ENCODE results near the gene SPRR4. TPM values are rescaled to one million over a fixed set of nuclear protein-coding genes. Genes with fewer than 3 reads are reported as not detected.

SPRR4 gene
- total and polyA plus RNA-seq, 10 of the 15 experiments (the other 5 are each of a cell fraction or from before 2014, with no cell fraction given) = not detected

DNA sequence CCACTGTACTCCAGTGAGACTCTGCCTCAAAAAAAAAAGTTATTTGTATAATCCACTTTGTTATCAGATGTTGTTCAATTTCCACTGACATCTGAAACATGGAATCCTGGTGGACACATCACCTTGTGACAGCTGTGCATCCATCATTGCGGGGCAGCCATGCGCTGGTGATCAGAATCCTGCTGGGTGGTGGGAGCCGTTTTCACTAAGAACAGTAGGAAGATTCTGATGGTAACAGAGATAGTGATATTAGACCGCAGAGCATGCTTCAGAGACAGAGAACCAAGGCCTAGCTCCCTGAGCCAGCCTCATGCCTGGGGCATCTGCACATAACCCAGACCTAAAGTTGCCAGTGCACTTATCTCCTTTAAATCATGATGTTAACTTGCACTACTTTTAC, 28.0 kb downstream of the SPRR4 start:
- no peak for TF ChIP-seq HDAC6 (IDR thresholded peaks at IDR 0.05; ENCODE audit: unreplicated experiment)
- TF ChIP-seq SIN3A (IDR thresholded peaks at IDR 0.05; ENCODE audit: low read depth, low read length) = no peak
- TF ChIP-seq CHD2 (IDR thresholded peaks at IDR 0.05; ENCODE audit: borderline replicate concordance, low read depth, low read length) = no peak
- no peaks in the 10 kb centered on the region for H3K79me2 ChIP-seq (ENCODE audit: control insufficient read depth, insufficient read depth, low read length)
- no peaks in the 10 kb centered on the region for H3K4me1 ChIP-seq (ENCODE audit: control insufficient read depth, insufficient read depth, low read length)
- H3K27ac ChIP-seq (ENCODE audit: control insufficient read depth, insufficient read depth) = no peak overlapping the region
- ChIA-PET RAD21 (ENCODE audit: unreplicated experiment) (no interaction called here), SMC1A (ENCODE audit: uncharacterized antibody, unreplicated experiment) (no interaction called here), CTCF (no interaction called here), POLR2A (no interaction called here)
- no peak for FAIRE-seq
- no peaks in the 10 kb centered on the region; a peak in 1 of 4 replicates for H3K27me3 ChIP-seq (replicated peaks in 1 of 2; ENCODE audit: control insufficient read depth in 2 of 2, insufficient read depth in 2 of 2, low read length in 1 of 2)
- H4K20me1 ChIP-seq (ENCODE audit: control insufficient read depth, insufficient read depth) = no peaks in the 10 kb centered on the region
- in situ Hi-C loops (cut with MboI) (no loop called here), intact Hi-C loops (cut with micrococcal nuclease; ENCODE audit: unreplicated experiment) (no loop called here)
- H2AFZ ChIP-seq (ENCODE audit: control insufficient read depth, low read depth, low read length) = no peak overlapping the region
- no peak overlapping the region for H3K9ac ChIP-seq (ENCODE audit: control insufficient read depth, insufficient read depth, low read length)
- ATAC-seq = no peak
- H3K4me2 ChIP-seq (ENCODE audit: control insufficient read depth, insufficient read depth) = no peak overlapping the region
- H3K9me3 ChIP-seq (replicated peaks; ENCODE audit: control insufficient read depth, insufficient read depth, low read length) = no peaks in the 10 kb centered on the region
- DNase-seq (ENCODE audit: low read depth, low spot score) = no peak
- H3K36me3 ChIP-seq (ENCODE audit: control insufficient read depth in 2 of 2, insufficient read depth in 2 of 2, low read length in 1 of 2) = no peaks in the 10 kb centered on the region
- 20% methylated on average over 4 of the region's 4 CpGs for WGBS (ENCODE audit: insufficient coverage, insufficient replicate concordance, low lambda C conversion rate, missing lambda C conversion rate)
- BruUV-seq (replicated peaks) = no TSS peak
- H3K4me3 ChIP-seq = no peak overlapping the region

DNA sequence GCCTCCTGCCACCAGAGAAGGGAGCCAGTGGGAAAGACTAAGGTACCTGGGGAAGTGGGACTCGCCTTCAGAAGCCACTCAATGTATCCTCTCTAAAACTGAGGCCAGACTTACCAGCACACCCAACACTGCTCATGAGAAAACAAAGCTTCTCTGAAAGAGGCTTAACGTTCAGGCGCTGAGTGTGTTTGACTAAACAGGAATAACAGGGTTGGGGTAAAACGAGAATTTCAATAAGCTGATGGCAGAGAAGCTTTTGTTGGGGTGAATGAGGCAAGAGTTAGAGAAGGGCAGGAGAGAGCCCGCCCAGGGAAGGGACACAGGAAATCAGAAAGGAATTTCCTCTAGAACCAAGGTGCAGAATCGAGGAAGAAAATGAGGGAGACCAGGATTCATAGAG, 29.4 kb downstream of the SPRR4 start:
- ATAC-seq (no peak), DNase-seq (ENCODE audit: low read depth, low spot score) (no peak), FAIRE-seq (no peak)
- intact Hi-C loops (cut with micrococcal nuclease; ENCODE audit: unreplicated experiment) (no loop called here), in situ Hi-C loops (cut with MboI) (no loop called here)
- BruUV-seq (replicated peaks) = no TSS peak
- SMC1A ChIA-PET (ENCODE audit: uncharacterized antibody, unreplicated experiment) = interaction anchor here (0.6 to 1.1 kb wide), 2 partner anchors 18 to 64 kb away, joined by 3 to 4 read pairs; no protein-coding TSS in a partner anchor
- H3K4me3 ChIP-seq = no peak overlapping the region
- no peaks in the 10 kb centered on the region for H3K79me2 ChIP-seq (ENCODE audit: control insufficient read depth, insufficient read depth, low read length)
- no peaks in the 10 kb centered on the region for H3K4me1 ChIP-seq (ENCODE audit: control insufficient read depth, insufficient read depth, low read length)
- 24% methylated on average over 6 of the region's 6 CpGs for WGBS (ENCODE audit: insufficient coverage, insufficient replicate concordance, low lambda C conversion rate, missing lambda C conversion rate)
- no peaks in the 10 kb centered on the region; a peak in 1 of 4 replicates for H3K27me3 ChIP-seq (replicated peaks in 1 of 2; ENCODE audit: control insufficient read depth in 2 of 2, insufficient read depth in 2 of 2, low read length in 1 of 2)
- no peak overlapping the region for H3K9ac ChIP-seq (ENCODE audit: control insufficient read depth, insufficient read depth, low read length)
- RAD21 ChIA-PET (ENCODE audit: unreplicated experiment) = no interaction called here
- POLR2A ChIA-PET = no interaction called here
- no peak overlapping the region for H2AFZ ChIP-seq (ENCODE audit: control insufficient read depth, low read depth, low read length)
- no peaks in the 10 kb centered on the region for H3K36me3 ChIP-seq (ENCODE audit: control insufficient read depth in 2 of 2, insufficient read depth in 2 of 2, low read length in 1 of 2)
- no peaks in the 10 kb centered on the region for H4K20me1 ChIP-seq (ENCODE audit: control insufficient read depth, insufficient read depth)
- H3K9me3 ChIP-seq (replicated peaks; ENCODE audit: control insufficient read depth, insufficient read depth, low read length) = no peaks in the 10 kb centered on the region
- H3K27ac ChIP-seq (ENCODE audit: control insufficient read depth, insufficient read depth) = no peak overlapping the region
- CTCF ChIA-PET = no interaction called here
- no peak overlapping the region for H3K4me2 ChIP-seq (ENCODE audit: control insufficient read depth, insufficient read depth)
- TF ChIP-seq, protein P1, sequence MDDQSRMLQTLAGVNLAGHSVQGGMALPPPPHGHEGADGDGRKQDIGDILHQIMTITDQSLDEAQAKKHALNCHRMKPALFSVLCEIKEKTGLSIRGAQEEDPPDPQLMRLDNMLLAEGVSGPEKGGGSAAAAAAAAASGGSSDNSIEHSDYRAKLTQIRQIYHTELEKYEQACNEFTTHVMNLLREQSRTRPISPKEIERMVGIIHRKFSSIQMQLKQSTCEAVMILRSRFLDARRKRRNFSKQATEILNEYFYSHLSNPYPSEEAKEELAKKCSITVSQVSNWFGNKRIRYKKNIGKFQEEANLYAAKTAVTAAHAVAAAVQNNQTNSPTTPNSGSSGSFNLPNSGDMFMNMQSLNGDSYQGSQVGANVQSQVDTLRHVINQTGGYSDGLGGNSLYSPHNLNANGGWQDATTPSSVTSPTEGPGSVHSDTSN (IDR thresholded peaks at IDR 0.05; ENCODE audit: insufficient replicate concordance, low read depth, low read length) = no peak
- TF ChIP-seq, protein P2, sequence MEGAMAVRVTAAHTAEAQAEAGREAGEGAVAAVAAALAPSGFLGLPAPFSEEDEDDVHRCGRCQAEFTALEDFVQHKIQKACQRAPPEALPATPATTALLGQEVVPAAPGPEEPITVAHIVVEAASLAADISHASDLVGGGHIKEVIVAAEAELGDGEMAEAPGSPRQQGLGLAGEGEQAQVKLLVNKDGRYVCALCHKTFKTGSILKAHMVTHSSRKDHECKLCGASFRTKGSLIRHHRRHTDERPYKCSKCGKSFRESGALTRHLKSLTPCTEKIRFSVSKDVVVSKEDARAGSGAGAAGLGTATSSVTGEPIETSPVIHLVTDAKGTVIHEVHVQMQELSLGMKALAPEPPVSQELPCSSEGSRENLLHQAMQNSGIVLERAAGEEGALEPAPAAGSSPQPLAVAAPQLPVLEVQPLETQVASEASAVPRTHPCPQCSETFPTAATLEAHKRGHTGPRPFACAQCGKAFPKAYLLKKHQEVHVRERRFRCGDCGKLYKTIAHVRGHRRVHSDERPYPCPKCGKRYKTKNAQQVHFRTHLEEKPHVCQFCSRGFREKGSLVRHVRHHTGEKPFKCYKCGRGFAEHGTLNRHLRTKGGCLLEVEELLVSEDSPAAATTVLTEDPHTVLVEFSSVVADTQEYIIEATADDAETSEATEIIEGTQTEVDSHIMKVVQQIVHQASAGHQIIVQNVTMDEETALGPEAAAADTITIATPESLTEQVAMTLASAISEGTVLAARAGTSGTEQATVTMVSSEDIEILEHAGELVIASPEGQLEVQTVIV (IDR thresholded peaks at IDR 0.05; ENCODE audit: borderline replicate concordance, partially characterized antibody) = no peak
- TF ChIP-seq, protein P3, sequence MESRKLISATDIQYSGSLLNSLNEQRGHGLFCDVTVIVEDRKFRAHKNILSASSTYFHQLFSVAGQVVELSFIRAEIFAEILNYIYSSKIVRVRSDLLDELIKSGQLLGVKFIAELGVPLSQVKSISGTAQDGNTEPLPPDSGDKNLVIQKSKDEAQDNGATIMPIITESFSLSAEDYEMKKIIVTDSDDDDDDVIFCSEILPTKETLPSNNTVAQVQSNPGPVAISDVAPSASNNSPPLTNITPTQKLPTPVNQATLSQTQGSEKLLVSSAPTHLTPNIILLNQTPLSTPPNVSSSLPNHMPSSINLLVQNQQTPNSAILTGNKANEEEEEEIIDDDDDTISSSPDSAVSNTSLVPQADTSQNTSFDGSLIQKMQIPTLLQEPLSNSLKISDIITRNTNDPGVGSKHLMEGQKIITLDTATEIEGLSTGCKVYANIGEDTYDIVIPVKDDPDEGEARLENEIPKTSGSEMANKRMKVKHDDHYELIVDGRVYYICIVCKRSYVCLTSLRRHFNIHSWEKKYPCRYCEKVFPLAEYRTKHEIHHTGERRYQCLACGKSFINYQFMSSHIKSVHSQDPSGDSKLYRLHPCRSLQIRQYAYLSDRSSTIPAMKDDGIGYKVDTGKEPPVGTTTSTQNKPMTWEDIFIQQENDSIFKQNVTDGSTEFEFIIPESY (IDR thresholded peaks at IDR 0.05) = no peak
- TF ChIP-seq HCFC1 (IDR thresholded peaks at IDR 0.05; ENCODE audit: low read length) (no peak), CEBPB (IDR thresholded peaks at IDR 0.05; ENCODE audit: borderline replicate concordance in 1 of 2, low read depth in 2 of 2, low read length in 2 of 2) (no peak), BCL11A (IDR thresholded peaks at IDR 0.05; ENCODE audit: low read depth, low read length) (no peak), SREBF1 (IDR thresholded peaks at IDR 0.05; ENCODE audit: low read length) (no peak), EP300 (IDR thresholded peaks at IDR 0.05; ENCODE audit: borderline replicate concordance in 1 of 2, control insufficient read depth in 1 of 2, low read depth in 2 of 2, low read length in 2 of 2) (no peak), GABPA (IDR thresholded peaks at IDR 0.05; ENCODE audit: low read depth) (no peak), CHD4 (IDR thresholded peaks at IDR 0.05) (no peak)

All from GM12878 (cell line).